HG02973 (cell line): ENCODE measurements around the gene SNW1.
"Not testable (repeated sequence)": the region's sequence is repeated elsewhere in the genome, so short reads cannot be mapped to it uniquely, and the experiment has no call there.

Experiments
- ATAC-seq: cut with Tn5 transposase; IDR thresholded peaks from one replicate; pipeline ENCODE4 v1.9.1; 2021; ENCODE audit warnings: moderate library complexity; ENCODE audit not compliant: unreplicated experiment

SNW1 gene

GRCh38 chr14:77760381-77761204 lies at the start of gene SNW1:
SNW1 (minus strand) TSS chr14:77761156; CDS start chr14:77761127, 29 bp downstream.
- ATAC-seq: peak; percentile 88

- no peak for ATAC-seq
These were observed 48.1 kb upstream of the SNW1 start for GRCh38 chr14:77809011-77809410.

- ATAC-seq: no peak
These were observed 47.3 kb upstream of the SNW1 start for GRCh38 chr14:77808250-77808649.

GRCh38 chr14:77805706-77806105 lies 44.8 kb upstream of the SNW1 start:
- ATAC-seq: no peak

GRCh38 chr14:77804592-77804991 lies 43.6 kb upstream of the SNW1 start:
- no peak for ATAC-seq

GRCh38 chr14:77800814-77801213 lies 39.9 kb upstream of the SNW1 start:
- no peak for ATAC-seq

- peak; percentile 94 for ATAC-seq
These were observed 39.1 kb upstream of the SNW1 start, which contains the start of gene ADCK1 for GRCh38 chr14:77799863-77800730. ADCK1 (plus strand) TSS chr14:77800109; CDS start chr14:77818979, 18,870 bp downstream.

GRCh38 chr14:77799456-77799855 lies 38.5 kb upstream of the SNW1 start:
- ATAC-seq: not testable (repeated sequence)

GRCh38 chr14:77794357-77794756 lies 33.4 kb upstream of the SNW1 start:
- no peak for ATAC-seq

GRCh38 chr14:77793255-77793654 lies 32.3 kb upstream of the SNW1 start:
- not testable (repeated sequence) for ATAC-seq

- no peak for ATAC-seq
These were observed 30.3 kb upstream of the SNW1 start for GRCh38 chr14:77791225-77791600.

- ATAC-seq: no peak
These were observed 29.7 kb upstream of the SNW1 start for GRCh38 chr14:77790566-77791224.

- no peak for ATAC-seq
These were observed 25.2 kb upstream of the SNW1 start for GRCh38 chr14:77786148-77786547.

GRCh38 chr14:77782202-77782601 lies 21.2 kb upstream of the SNW1 start:
- no peak for ATAC-seq

GRCh38 chr14:77773966-77774365 lies 13.0 kb upstream of the SNW1 start:
- not testable (repeated sequence) for ATAC-seq

GRCh38 chr14:77768442-77769069 lies 7.6 kb upstream of the SNW1 start:
- not testable (repeated sequence) for ATAC-seq

GRCh38 chr14:77763978-77764377 lies 3.0 kb upstream of the SNW1 start:
- no peak for ATAC-seq

GRCh38 chr14:77763316-77763715 lies 2.4 kb upstream of the SNW1 start:
- no peak for ATAC-seq

GRCh38 chr14:77761205-77761931 lies 412 bp upstream of the SNW1 start:
- peak; percentile 7 for ATAC-seq
